HG02798 (cell line): ENCODE measurements around the gene NHSL1.
A peak's percentile ranks its signal among the peaks of the same experiment; 100 is the strongest.

Source experiments
- ATAC-seq: cut with Tn5 transposase; IDR thresholded peaks from one replicate; pipeline ENCODE4 v1.9.1; 2021; ENCODE audit warnings: mild to moderate bottlenecking; ENCODE audit not compliant: unreplicated experiment, poor library complexity

Gene NHSL1

GRCh38 chr6:138410048-138410735, 89.1 kb downstream of the NHSL1 start:
- no peak for ATAC-seq

- ATAC-seq: no peak
Observed at GRCh38 chr6:138406443-138406842, 92.9 kb downstream of the NHSL1 start.

- no peak for ATAC-seq
Observed at GRCh38 chr6:138405816-138406413, 93.4 kb downstream of the NHSL1 start.

GRCh38 chr6:138404666-138405337, 94.5 kb downstream of the NHSL1 start:
- no peak for ATAC-seq

GRCh38 chr6:138403801-138404665, 95.3 kb downstream of the NHSL1 start, which contains the start of gene HEBP2:
Gene HEBP2 (plus strand): TSS chr6:138404223. CDS start chr6:138404496, 273 bp downstream.
- ATAC-seq: peak; percentile 89

GRCh38 chr6:138403324-138403800, 95.9 kb downstream of the NHSL1 start:
- ATAC-seq: no peak

- no peak for ATAC-seq
Observed at GRCh38 chr6:138402838-138403187, 96.5 kb downstream of the NHSL1 start.

- no peak for ATAC-seq
Observed at GRCh38 chr6:138401960-138402837, 97.1 kb downstream of the NHSL1 start.

GRCh38 chr6:138400326-138400725, 99.0 kb downstream of the NHSL1 start:
- no peak for ATAC-seq

GRCh38 chr6:138397128-138398122, 101.9 kb downstream of the NHSL1 start:
- no peak for ATAC-seq

- no peak for ATAC-seq
Observed at GRCh38 chr6:138396709-138397108, 102.6 kb downstream of the NHSL1 start.

GRCh38 chr6:138393871-138394783, 105.2 kb downstream of the NHSL1 start:
- no peak for ATAC-seq

GRCh38 chr6:138389551-138389950, 109.7 kb downstream of the NHSL1 start:
- no peak for ATAC-seq

- ATAC-seq: no peak
Observed at GRCh38 chr6:138387577-138388368, 111.5 kb downstream of the NHSL1 start.

GRCh38 chr6:138386897-138387296, 112.4 kb downstream of the NHSL1 start:
- no peak for ATAC-seq

GRCh38 chr6:138383776-138384175, 115.5 kb downstream of the NHSL1 start:
- ATAC-seq: no peak
